Embryonic facial prominence (tissue), 1 donor: ENCODE measurements around the gene SH3RF3.
A peak's percentile ranks its signal among the peaks of the same experiment; 100 is the strongest.

Experiments
- DNase-seq: peaks from one replicate; pipeline ENCODE4 v3.0.0-alpha.2; 2016; ENCODE audit errors: extremely low spot score

The SH3RF3 gene

DNA sequence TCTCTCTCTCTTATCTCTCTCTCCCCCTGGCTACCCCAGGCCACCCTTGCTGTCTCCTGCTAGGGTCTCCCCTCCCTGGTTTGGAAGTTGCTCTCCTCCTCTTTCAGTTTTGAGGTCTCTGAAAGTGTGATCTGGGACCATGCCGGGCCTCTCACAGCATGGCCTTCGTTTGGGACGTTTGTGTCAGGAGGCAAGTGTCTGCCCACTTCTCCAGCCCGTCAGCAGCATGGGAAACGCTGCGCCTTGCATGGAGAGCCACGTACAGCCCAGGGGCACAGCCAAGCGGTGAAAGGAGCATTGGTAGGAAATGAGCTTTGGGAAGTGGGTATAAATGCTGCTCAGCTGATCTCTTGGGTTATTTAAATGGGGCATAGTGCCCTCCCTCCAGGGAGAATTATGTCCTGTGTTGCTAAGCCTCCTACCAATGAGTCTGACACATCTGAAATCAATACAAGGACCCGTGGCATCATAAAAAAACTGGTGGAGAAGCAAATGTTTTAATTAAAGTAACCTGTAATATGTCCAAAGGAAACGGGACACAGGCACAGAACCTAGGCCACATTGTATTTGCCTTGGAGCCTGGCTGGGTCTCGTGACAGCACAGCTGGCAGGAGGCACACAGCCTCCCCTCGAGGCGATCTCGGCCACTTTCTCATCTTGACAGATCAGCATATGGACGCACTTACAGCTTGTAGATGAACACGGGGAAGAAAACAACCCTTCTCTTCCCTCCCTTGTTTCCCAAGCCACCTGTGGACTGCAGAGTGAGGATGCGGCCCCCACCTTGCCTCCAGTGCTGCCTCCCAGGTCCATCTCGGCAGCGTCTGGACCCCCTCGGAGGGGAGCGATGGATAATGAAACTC lies 72.7 kb downstream of the SH3RF3 start:
- DNase-seq = no peak

DNA sequence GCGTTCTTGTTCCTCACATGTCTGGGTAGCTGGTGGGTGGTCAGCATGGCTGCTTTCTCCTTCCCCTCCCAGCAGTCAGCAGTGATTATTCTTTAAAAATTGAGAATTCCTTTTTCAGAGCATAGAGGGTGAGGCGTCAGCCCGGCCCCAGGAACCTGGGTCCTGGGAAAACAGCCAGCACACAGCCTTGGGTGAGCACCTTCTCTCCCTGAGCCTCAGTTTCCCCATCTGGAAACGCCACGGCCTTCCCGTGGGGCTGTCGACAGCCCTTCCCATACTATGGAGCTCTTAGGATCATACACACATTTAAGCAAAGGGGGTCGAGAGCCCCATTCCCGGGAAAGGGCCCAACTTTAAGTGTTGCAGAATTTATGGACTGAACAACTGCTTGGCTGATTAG lies 73.5 kb downstream of the SH3RF3 start:
- no peak for DNase-seq

DNA sequence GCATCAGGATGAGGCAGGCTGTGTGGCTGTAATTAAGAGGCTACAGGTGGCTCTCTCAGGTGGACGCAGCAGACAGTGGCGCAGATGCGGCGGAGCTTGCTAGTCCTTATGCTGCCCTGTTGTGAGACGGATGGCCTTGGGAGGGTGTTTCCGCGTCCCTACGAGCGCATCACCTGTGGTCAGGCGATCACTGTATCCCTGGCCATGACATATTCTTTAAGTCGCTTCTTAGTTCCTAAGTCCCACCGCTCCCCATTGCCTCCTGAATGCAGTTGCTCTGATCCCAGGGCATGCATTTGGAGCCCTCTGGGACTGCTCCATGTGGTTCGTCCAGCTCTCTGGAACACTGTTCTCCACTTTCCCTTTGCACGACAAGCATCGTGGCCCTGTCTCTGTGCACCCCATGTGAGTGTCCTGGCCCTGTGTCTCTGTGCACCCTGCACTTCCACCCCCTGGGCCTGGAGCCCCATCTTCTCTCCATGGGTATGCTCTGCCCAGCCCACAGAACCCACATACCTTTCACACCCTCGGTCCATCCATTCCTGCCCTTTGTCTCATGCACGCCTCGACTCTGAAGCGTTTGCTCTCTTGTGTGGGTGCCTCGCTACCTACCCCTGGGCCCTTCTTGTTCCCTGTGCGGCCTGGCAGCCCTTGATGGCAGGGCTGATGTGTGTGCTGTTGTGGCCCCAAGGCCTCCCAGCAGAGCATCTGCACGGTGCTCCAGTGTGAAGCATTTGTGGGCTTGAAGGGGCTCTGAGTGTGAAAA lies 74.4 kb downstream of the SH3RF3 start:
- no peak for DNase-seq

DNA sequence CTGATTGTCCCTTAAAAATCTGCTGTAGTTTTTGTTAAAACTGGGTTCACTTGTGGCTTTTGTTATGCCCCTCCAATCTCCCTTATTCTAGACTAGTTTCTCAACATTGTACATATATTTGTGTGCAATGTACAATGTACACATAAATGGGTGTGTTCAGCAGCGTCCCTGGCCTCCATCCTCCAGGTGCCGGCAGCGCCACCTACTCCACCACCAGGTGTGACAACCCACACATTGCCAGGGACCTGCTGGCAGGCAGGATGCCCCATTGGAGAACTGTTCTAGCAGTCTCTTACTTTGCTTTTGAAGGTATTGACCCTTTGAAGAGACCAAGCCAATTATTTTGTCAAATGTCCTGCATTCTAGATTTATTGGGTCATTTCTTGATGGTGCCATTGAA lies 75.4 kb downstream of the SH3RF3 start:
- no peak for DNase-seq

DNA sequence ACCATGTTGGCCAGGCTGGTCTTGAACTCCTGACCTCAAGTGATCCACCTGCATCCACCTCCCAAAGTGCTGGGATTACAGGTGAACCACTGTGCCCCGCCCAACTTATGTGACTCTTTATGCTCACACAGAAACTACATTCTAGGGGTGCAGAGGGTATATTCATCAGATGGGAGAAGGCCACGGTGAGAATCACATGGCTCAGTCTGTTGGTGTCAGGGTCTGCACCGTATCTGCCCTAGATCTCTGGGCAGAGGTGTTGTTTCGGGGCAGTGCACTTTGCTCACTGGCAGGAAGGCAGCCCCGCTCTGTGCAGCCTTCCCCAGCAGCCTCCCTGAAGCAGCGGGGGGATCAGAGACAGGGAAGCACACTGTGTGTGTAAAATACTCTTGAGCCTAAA lies 76.4 kb downstream of the SH3RF3 start:
- no peak for DNase-seq

DNA sequence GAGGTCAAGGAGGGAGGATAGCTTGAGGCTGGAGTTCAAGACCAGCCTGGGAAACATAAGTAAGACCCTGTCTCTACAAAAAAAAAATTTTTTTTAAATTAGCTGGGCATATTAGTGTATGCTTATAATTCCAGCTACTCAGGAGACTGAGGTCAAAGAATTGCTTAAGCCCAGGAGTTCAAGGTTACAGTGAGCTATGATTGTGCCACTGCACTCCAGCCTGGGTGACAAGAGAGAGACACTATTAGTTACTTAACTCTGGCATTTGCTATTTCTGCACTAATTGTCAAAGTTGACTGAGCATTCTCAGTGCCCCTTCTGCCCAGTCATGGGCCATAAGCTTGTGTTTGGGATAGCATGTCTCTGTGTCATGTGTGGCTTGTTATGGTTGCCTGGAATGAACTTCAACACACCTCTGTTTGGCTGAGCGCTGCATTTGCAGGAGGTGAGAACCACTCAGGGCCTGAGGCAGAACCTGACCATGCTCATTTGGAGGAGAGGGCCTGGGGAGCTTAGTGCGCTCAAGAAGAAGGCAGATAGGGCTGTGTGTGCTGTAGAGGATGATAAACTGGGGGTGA lies 77.7 kb downstream of the SH3RF3 start:
- DNase-seq = no peak

DNA sequence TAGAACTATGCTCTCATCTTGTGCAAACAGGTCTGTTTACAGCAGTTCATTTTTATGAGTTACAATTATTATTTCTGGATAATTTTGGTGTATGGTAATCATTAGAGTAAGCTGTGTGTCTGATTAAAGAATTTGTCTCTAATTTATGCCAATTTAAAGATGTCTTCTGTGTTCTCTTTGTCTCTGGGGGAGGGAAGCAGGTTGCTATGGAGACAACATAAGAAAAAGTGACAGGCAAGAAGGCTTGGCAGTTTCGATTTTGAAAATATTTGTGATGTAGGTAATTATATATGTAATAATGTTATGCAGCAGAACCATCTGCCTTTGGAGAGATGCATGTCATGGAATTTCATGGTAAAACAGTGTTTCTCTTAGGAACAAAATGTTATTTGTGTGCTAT lies 78.2 kb downstream of the SH3RF3 start:
- peak; percentile 29 for DNase-seq

DNA sequence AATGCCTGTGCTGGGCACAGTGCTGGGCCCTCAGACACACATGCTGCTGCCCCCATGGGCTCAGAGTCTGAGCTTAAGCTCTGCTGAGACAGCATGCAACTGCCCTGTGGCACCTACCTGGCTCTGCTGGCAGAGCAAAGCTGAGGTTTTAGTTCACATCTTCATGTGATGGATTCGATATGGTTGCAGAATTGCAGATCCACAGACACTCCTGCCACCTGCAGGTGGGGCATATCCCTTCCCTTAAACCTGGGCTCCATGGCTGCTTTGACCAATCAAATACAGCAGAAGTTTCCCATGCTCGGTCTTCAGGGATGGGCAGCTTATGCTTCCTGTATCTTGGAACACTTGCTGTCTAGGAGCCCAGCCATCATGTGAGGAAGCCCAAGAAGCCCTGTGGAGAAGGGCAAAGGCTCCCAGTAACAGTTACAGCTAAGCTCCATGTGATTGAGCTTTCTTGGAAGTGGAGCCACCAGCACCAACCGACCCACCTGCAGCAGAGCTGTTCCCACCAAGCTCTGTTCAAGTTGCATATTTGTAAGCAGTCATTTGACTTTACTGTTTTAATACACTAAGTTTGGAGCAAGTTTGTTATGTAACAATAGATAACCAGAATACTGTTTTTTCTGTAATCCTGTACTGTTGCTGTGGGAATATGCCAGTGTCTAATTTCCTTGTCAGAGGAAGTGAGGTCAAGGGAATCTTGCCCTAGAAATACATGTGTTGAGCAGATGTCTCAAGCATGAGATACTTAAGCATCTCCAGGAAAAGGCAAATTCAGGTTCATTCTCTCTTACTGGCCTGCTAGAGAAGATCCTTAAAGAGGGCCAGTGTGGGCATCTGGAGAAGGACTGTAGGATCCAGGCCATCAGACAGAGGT lies 79.3 kb downstream of the SH3RF3 start:
- no peak for DNase-seq

DNA sequence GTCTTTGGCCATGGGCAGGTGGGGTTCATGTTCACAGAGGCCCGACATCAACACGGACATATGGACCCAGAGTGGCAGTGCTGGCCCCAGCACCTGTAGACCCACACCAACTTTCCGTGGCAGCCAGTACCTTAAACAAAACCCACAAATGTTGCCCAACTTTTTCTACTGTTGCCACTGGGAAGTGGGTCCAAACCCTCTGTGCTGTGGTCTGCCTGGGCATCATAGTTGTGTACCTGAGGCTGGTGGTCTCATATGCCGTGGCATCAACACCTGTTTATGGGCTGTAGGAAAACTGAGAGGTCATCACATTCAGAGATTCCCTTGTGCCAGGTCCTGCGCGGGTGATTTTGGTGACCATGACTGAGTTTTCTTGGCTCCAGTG lies 79.9 kb downstream of the SH3RF3 start:
- no peak for DNase-seq

DNA sequence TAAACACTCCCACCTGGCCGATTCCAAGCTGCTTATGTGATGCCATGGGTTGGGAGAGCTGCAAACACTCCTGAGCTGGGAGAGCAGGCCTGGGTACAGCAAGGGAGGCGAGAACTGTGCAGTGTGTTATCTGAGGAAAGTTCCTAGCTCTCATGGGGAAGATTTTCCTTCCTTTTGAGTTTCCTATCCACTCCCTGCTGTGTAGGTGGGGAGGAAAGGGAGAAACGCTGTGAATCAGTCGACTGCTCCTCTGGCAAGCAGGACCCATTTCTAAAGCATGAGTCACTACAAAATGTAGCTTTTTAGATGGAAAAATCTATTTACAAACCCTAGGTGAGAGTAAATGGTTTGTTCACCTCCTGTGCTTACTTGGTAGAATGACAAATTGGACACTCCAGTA lies 80.4 kb downstream of the SH3RF3 start:
- DNase-seq = no peak

DNA sequence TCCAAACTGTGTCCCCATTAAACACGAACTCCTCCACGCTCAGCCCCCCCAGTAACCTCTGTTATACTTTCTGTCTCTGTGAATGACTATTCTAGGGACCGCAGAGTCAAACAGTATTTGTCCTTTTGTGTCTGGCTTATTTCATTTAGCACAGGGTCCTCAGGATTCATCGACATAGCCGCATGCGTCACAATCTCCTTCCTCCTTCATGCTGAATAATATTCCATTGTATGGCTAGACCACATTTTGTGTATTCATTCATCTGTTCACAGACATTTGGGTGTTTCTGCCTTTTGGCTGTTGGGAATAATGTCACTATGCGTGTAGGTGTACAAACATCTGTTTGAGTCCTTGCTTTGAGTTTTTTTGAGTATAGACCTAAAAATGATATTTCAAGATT lies 80.9 kb downstream of the SH3RF3 start:
- DNase-seq = no peak

DNA sequence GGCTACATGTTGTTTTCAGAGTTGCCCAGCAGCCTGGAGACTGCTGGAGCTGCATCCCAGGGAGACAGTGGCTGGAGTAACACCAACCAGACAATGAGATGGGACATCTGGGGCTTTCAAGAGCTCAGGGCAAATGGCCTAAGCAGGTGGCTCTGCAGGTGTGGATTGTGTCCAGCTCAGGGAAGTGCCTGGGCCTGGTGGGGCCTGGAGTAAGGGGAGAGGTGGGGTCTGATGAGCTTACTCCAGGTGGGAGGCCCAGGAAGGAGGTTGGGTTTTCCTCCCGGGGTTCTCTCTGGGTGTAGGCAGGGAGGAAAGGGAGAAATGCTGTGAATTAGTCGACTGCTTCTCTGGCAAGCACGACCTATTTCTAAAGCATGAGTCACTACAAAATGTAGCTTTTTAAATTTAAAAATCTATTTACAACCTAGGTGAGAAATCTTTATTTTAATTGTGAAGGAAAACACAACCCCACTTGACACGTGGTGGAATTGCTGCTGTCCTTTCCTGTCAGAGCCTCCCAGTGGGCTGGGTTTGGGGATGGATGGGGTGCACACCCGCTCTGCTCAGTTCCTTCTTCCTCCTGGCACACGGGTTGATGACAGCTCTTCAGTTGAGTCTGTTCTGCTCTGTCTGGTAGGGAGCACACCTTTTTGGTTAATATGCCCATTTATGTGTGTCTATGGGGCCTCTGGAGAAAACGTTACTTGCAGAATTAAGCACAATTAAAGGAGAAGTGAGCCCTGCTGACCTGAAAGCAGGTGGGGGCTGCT lies 81.6 kb downstream of the SH3RF3 start:
- DNase-seq = no peak

DNA sequence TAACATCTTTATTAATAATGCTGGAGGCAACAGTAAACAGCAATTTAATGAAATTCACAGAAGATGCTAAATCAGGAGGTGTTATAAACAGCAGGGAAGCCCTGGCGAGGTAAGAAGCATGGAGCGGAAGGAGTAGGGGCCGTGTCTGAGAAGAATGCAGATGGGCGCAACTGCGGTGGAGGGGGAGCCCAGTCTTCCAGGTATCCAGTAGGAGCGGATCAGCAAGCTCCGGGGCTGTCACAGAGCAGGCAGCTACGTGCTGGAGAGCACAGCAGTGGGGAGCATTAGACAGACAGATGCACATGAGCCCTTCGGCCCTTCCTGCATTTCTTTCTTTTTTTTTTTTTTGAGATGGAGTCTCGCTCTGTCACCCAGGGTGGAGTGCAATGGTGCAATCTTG lies 82.3 kb downstream of the SH3RF3 start:
- DNase-seq = no peak

DNA sequence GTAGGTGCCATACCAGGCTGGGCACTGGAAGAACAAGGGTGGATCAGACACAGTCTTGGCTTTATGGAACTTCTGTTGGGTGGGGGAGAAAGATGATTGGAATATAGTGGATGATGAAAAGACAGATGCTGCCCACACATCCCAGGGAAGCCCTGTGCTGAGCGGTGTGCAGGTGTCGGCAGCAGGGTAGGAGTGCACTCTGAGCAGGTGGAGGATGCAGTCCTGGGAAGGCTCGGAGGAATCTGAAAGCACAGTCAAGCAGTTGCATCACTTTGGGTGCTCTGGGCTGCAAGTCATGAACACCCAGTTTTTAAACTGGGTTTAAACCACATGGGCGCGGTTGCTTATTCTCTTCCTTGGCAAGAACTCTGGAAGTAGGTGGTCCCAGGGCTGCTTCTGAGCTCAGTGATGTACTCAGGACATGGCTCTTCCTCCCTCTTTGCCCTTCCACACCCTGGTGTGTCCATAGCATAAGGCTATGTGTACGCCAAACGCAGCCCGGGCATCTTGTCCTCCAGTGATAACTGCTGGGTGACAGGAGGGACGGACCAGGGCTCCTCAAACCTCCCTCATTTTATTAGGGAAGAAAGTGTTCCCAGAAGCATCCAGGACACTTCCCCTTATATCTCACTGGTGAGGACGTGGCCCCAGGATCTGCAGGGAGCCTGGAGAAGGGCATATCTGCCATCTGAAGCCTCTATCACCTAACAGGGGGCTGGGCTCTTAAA lies 84.0 kb downstream of the SH3RF3 start:
- DNase-seq = no peak

DNA sequence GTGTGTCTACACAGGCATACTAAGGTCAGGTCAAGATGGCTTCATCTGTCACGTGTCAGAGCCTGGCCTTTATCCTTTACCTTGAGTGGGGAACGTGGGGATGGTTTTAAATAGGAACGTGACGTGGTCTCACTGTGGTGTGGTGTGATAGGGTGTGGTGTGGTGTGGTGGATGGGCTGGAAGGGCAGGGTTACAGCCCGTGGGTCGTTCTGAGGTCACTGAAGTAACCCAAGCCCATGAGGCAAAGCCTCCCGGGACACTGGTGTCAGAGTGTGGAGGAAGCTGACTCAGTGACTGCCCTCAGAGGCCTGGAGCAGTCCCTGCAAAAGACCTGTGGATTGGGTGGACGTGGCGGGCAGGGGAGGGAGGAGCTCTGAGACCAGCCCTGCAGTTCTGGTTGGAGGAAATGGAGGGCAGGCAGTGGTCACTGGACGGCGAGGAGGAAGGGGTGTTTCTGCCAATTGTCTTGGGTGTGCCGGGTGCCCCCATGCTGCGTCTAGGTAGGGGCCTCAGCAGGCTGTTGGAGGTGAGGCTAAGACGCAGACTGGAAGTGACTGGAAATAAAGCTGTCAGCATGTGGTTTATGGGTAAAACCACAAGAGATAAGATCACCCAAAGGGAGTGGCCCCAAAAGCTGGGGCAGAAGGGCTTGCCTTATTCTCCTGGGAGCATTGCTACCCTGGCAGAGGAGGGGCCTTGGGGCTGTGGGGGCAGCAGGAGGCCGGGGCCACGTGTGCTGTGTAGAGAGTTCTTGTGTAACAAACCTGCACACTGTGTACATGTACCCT lies 84.8 kb downstream of the SH3RF3 start:
- no peak for DNase-seq

DNA sequence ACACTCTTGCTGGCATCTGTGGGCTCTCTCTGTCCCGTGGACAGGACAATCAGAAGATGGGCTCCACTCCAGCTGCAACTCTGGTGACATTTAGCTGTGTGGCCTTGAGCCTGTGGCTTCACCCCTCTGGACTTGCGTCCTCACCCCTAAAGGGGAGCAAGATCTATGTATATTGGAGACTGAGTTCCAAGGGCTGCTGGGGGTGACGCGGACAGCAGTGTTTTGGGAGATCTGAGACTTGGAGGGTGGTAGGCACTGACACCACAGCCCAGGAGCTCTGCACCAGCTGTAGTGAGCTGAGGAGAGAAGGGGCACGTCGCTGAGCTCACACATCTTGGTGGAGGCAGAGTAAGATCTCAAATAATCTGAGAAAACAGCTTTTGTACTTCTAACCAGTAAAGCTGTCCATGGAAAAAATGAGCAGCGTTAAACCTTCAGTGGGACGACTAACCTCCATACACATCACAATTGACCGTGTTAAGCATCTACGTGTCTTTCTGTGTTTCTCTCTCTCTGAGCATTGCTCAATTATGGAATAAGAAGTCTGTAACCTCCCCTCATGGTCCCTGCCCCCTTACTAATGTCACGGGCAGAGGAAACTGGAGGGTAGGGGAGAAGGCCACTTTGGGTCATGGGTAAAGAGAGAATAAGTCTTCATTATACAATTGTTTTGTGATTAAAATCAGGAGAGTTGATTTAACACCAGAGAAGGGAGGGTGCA lies 85.8 kb downstream of the SH3RF3 start:
- DNase-seq = no peak

DNA sequence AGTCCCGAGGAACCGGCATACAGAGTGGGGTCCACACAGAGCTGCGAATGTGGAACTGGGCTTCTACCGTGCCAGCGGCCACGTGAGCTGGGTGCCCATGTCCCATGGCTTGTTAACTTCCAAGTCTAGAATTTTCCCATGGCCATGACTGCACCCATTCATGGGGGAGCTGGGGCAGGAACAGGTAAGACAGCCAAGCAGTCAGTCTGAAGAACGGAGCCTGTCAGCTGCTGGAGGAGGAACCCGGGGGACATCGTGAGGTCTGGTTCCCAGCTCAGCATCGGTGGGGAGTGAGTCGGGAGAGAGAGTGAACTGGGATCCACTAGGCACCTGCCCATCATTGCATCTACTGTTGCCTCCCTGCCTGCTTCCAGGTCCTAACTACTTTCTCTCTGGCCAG lies 86.9 kb downstream of the SH3RF3 start:
- DNase-seq = no peak

DNA sequence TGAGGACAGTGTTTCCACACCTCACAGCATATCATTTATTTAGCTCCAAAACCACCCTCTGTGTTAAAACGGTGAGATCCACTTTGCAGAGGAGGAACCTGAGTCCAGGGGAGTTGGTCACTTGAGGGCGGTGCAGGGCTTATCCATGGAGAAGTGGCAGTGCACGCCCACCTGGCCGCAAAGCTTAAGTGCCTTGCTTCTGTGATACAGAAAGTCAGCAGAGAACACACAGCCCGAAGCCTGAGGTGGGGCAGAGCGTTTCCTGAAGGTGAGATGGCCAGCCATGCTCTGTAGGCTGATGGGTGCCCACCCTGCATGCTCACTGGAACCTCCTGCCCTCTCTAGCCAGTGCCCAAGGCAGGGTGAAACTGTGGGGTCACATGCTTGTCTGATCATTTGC lies 87.3 kb downstream of the SH3RF3 start:
- DNase-seq = no peak
